Activated CD4-positive, alpha-beta T cell treated with anti-CD3 and anti-CD28 coated beads for 36 hours (primary cell): ENCODE data around the gene UVRAG. TPM values are rescaled to one million over a fixed set of nuclear protein-coding genes. Genes with fewer than 3 reads are reported as not detected.

ENCODE experiments used
- ATAC-seq: fragments of 200-7000 bp; cut with Tn5 transposase; one replicate; pipeline ENCODE4 v1.10.0; 2021; ENCODE audit warnings: mild to moderate bottlenecking, moderate library complexity
- CTCF ChIA-PET: fragments of 350-600 bp; sonication (Branson Sonifier 250); formaldehyde crosslinking; loops from one replicate; lab custom pipeline; 2021; ENCODE audit warnings: antibody characterized with exemption; lab: Charles Lee
- POLR2A ChIA-PET: fragments of 350-600 bp; sonication (Branson Sonifier 250); formaldehyde crosslinking; loops from one replicate; lab custom pipeline; 2021; ENCODE audit warnings: antibody characterized with exemption, inconsistent platforms; lab: Charles Lee
- DNase-seq: peaks from one replicate; pipeline ENCODE4 v3.0.0-alpha.2; 2020
- H3K27ac Mint-ChIP-seq: one replicate; pipeline ENCODE4 v1.8.0; 2021; ENCODE audit warnings: mixed read lengths
- H3K27me3 Mint-ChIP-seq: one replicate; pipeline ENCODE4 v1.8.0; 2021; ENCODE audit warnings: mixed read lengths
- H3K36me3 Mint-ChIP-seq: one replicate; pipeline ENCODE4 v1.8.0; 2021; ENCODE audit warnings: low read depth, mixed read lengths
- H3K4me1 Mint-ChIP-seq: one replicate; pipeline ENCODE4 v1.8.0; 2021; ENCODE audit warnings: mixed read lengths
- H3K4me3 Mint-ChIP-seq: one replicate; pipeline ENCODE4 v1.8.0; 2021; ENCODE audit warnings: mild to moderate bottlenecking, moderate library complexity, mixed read lengths
- H3K9me3 Mint-ChIP-seq: one replicate; pipeline ENCODE4 v1.8.0; 2021; ENCODE audit warnings: low read depth, mixed read lengths
- intact Hi-C, 2 experiments: fragments of 100-400 bp; cut with DNase I in 1 of 2; cut with micrococcal nuclease in 1 of 2; formaldehyde crosslinking; loops; one replicate each; pipeline versions ENCODE4 v1.14.2 to v1.15.1; 2022 to 2024; cut with DNase I, micrococcal nuclease
- total RNA-seq, 2 experiments: library from RNA; stranded (reverse); gene quantifications; one replicate each; pipeline ENCODE4 v1.2.3, GENCODE V29; 2021

The UVRAG gene
- total RNA-seq, 2 experiments from 2014 or later: 11.4 to 13.4 TPM

- Mint-ChIP-seq H3K4me3 (no peak overlapping the region), H3K36me3 (peaks cover 3% of the 10 kb centered on the region), H3K9me3 (no peaks in the 10 kb centered on the region), H3K27me3 (no peaks in the 10 kb centered on the region), H3K4me1 (peaks cover 22% of the 10 kb centered on the region), H3K27ac (no peak overlapping the region)
- no peak for ATAC-seq
- no peak for DNase-seq
- intact Hi-C loops: no loop called here
- ChIA-PET POLR2A (no interaction called here), CTCF (interaction anchor here (1.6 kb wide), 1 partner anchor 15 kb away, joined by 3 read pairs; no protein-coding TSS in a partner anchor)
Measured at GRCh38 chr11:75944515-75944914, 129.5 kb downstream of the UVRAG start.

GRCh38 chr11:75945446-75945845, 130.4 kb downstream of the UVRAG start:
- ChIA-PET CTCF (interaction anchor here (0.7 to 1.6 kb wide), 2 partner anchors 16 to 49 kb away, joined by 3 read pairs; no protein-coding TSS in a partner anchor), POLR2A (no interaction called here)
- Mint-ChIP-seq H3K36me3 (peaks cover 4% of the 10 kb centered on the region), H3K9me3 (no peaks in the 10 kb centered on the region), H3K4me3 (no peak overlapping the region), H3K27ac (no peak overlapping the region), H3K27me3 (no peaks in the 10 kb centered on the region), H3K4me1 (peaks cover 19% of the 10 kb centered on the region)
- ATAC-seq (no peak), DNase-seq (no peak)
- intact Hi-C loops: no loop called here

GRCh38 chr11:75945947-75946346, 130.9 kb downstream of the UVRAG start:
- CTCF ChIA-PET: interaction anchor here (1.0 to 1.6 kb wide), 2 partner anchors 17 to 206 kb away, joined by 3 to 4 read pairs; no protein-coding TSS in a partner anchor

DNA sequence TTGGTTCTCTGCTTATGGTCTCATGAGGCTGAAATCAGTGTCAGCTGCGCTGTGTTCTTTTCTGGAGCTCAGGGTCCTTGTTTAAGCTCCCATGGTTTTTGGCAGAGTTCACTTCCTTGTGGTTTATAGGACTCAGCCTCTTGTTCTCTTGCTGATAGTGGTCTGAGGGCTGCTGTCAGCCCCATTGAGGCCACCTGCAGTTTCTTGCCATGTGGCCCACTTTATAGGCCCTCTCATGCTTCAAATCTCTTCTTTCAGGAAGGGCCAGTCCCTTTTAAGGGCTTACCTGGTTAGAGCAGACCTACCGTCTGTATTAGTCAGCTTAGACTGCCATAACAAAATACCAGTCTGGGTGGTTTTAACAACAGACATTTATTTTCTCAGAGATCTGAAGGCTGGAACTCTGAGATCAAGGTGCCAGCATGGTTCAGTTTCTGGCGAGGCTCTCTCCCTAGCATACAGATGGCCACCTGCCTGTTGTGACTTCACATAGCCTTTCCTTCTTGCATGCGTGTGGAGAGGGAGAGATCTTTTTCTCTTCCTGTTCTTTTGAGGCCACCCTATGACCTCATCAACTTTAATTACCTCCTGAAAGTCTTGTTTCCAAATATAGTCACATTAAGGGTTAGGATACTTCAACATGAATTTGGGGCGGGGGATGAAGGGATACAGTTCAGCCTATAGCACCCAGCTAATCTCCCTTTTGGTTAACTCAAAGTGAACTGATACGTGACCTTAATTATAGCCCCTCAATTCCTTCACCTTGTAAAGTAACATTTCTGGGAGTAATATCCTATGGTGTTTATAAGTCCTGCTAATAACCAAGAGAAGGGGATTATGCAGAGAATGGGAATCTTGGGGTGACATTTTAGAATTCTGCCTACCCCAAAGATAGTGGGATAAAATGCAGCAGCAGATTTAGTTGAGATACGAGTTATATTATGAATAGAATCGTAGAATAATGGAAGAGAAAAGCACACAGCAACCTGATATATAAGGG, 131.8 kb downstream of the UVRAG start:
- H3K4me3 Mint-ChIP-seq: no peak overlapping the region
- H3K36me3 Mint-ChIP-seq: peaks cover 4% of the 10 kb centered on the region
- H3K27ac Mint-ChIP-seq: no peak overlapping the region
- ChIA-PET CTCF (interaction anchor here (0.6 to 1.5 kb wide), 4 partner anchors 205 to 1647 kb away, joined by 3 to 7 read pairs (median 5); no protein-coding TSS in a partner anchor), POLR2A (no interaction called here)
- H3K9me3 Mint-ChIP-seq: no peaks in the 10 kb centered on the region
- no peak for ATAC-seq
- no peaks in the 10 kb centered on the region for H3K27me3 Mint-ChIP-seq
- H3K4me1 Mint-ChIP-seq: peaks cover 19% of the 10 kb centered on the region
- DNase-seq: no peak
- intact Hi-C loops: no loop called here

More at GRCh38 chr11:75945947-75946346, 130.9 kb downstream of the UVRAG start:
- H3K4me3 Mint-ChIP-seq: no peak overlapping the region
- H3K36me3 Mint-ChIP-seq: peaks cover 4% of the 10 kb centered on the region
- H3K27me3 Mint-ChIP-seq: no peaks in the 10 kb centered on the region
- no peak overlapping the region for H3K27ac Mint-ChIP-seq
- peaks cover 19% of the 10 kb centered on the region for H3K4me1 Mint-ChIP-seq
- DNase-seq (no peak), ATAC-seq (no peak)
- POLR2A ChIA-PET: no interaction called here
- intact Hi-C loops: no loop called here
- no peaks in the 10 kb centered on the region for H3K9me3 Mint-ChIP-seq

- ATAC-seq (no peak), DNase-seq (no peak)
- intact Hi-C loops: no loop called here
- POLR2A ChIA-PET: no interaction called here
- CTCF ChIA-PET: interaction anchor here (1.1 kb wide), 1 partner anchor 16 kb away, joined by 3 read pairs; no protein-coding TSS in a partner anchor
- H3K36me3 Mint-ChIP-seq: peaks cover 1% of the 10 kb centered on the region
- H3K27ac Mint-ChIP-seq: no peak overlapping the region
- H3K9me3 Mint-ChIP-seq: no peaks in the 10 kb centered on the region
- H3K27me3 Mint-ChIP-seq: no peaks in the 10 kb centered on the region
- no peak overlapping the region for H3K4me3 Mint-ChIP-seq
- H3K4me1 Mint-ChIP-seq: peaks cover 19% of the 10 kb centered on the region
Measured at GRCh38 chr11:75949023-75949672, 134.1 kb downstream of the UVRAG start.

DNA sequence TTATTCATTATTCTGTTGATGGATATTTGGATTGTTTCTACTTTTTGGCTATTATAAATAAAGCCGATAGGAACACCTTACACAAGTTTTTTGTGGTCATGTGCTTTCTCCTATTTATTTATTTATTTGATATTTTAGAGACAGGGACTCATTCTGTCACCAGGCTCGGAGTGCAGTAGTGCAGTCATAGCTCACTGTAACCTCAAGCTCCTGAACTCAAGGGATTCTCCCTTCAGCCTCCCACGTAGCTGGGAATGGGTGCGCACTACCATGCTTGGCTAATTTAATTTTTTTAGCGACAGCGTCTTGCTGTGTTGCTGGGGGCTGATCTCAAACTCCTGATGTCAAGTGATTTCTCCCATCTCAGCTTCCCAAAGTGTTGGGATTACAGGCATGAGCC, 135.1 kb downstream of the UVRAG start:
- Mint-ChIP-seq H3K27me3 (no peaks in the 10 kb centered on the region), H3K27ac (no peak overlapping the region), H3K9me3 (no peaks in the 10 kb centered on the region), H3K4me1 (peaks cover 16% of the 10 kb centered on the region), H3K36me3 (peaks cover 1% of the 10 kb centered on the region), H3K4me3 (no peak overlapping the region)
- DNase-seq (no peak), ATAC-seq (no peak)
- ChIA-PET POLR2A (no interaction called here), CTCF (interaction anchor here (0.7 to 1.1 kb wide), 4 partner anchors 9 to 202 kb away, joined by 3 to 4 read pairs (median 3); no protein-coding TSS in a partner anchor)
- intact Hi-C loops: no loop called here

GRCh38 chr11:75954039-75954438, 139.0 kb downstream of the UVRAG start:
- intact Hi-C loops: no loop called here
- ATAC-seq (no peak), DNase-seq (no peak)
- Mint-ChIP-seq H3K9me3 (no peaks in the 10 kb centered on the region), H3K27me3 (no peaks in the 10 kb centered on the region), H3K27ac (no peak overlapping the region), H3K36me3 (peaks cover 1% of the 10 kb centered on the region), H3K4me1 (no peaks in the 10 kb centered on the region), H3K4me3 (no peak overlapping the region)
- CTCF ChIA-PET: no interaction called here
- POLR2A ChIA-PET: no interaction called here

DNA sequence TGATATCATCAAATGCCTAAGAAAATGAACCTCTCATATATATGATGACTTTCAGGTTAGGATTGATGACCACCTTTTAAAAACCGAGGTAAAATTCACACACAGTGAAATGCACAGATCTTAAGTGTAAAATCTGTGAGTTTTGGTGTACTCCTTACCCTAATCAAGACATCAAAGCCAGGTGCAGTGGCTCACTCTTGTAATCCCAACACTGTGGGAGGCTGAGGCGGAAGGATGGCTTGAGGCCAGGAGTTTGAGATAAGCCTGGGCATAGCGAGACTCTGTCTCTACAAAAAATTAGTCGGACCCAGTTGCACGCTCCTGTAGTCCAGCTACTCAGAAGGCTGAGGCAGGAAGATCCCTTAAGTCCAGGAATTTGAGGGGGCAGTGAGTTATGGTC, 140.4 kb downstream of the UVRAG start:
- CTCF ChIA-PET: no interaction called here

GRCh38 chr11:75959540-75959939, 144.5 kb downstream of the UVRAG start:
- ATAC-seq: no peak
- Mint-ChIP-seq H3K27me3 (no peaks in the 10 kb centered on the region), H3K27ac (no peak overlapping the region), H3K4me1 (peaks cover 4% of the 10 kb centered on the region), H3K9me3 (no peaks in the 10 kb centered on the region), H3K36me3 (peaks cover 7% of the 10 kb centered on the region), H3K4me3 (no peak overlapping the region)
- ChIA-PET CTCF (interaction anchor here (0.6 to 1.8 kb wide), 2 partner anchors 9 to 192 kb away, joined by 3 to 5 read pairs; no protein-coding TSS in a partner anchor), POLR2A (no interaction called here)
- intact Hi-C loops: no loop called here
- no peak for DNase-seq

More for the DNA sequence above, 140.4 kb downstream of the UVRAG start:
- intact Hi-C loops: no loop called here
- peaks cover 4% of the 10 kb centered on the region for H3K4me1 Mint-ChIP-seq
- POLR2A ChIA-PET: no interaction called here
- DNase-seq (no peak), ATAC-seq (no peak)
- H3K27ac Mint-ChIP-seq: no peak overlapping the region
- H3K9me3 Mint-ChIP-seq: no peaks in the 10 kb centered on the region
- H3K27me3 Mint-ChIP-seq: no peaks in the 10 kb centered on the region
- no peak overlapping the region for H3K4me3 Mint-ChIP-seq
- peaks cover 2% of the 10 kb centered on the region for H3K36me3 Mint-ChIP-seq

DNA sequence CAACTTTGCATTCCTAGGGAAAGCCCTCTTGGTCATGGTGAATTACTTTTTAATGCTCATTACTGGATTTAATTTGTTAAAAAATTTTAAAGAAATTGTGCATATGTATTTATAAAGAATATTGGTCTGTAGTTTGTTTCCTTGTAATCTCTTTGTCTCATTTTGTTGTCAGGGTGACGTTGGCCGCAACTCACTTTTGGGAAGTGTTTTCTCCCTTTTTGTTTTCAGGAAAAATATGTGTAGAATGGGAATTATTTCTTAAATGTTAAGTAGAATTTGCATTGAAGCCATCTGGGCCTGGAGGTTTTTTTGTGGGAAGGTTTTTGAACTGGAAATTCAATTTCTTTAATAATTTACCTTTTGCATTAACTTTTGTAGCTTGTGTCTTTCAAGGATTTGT, 149.1 kb downstream of the UVRAG start:
- no peak overlapping the region for H3K4me3 Mint-ChIP-seq
- peaks cover 11% of the 10 kb centered on the region for H3K4me1 Mint-ChIP-seq
- CTCF ChIA-PET: no interaction called here
- no peaks in the 10 kb centered on the region for H3K27me3 Mint-ChIP-seq
- H3K36me3 Mint-ChIP-seq: peaks cover 10% of the 10 kb centered on the region
- no peaks in the 10 kb centered on the region for H3K9me3 Mint-ChIP-seq
- no peak overlapping the region for H3K27ac Mint-ChIP-seq
- ATAC-seq (no peak), DNase-seq (no peak)
- intact Hi-C loops: no loop called here
- POLR2A ChIA-PET: no interaction called here

DNA sequence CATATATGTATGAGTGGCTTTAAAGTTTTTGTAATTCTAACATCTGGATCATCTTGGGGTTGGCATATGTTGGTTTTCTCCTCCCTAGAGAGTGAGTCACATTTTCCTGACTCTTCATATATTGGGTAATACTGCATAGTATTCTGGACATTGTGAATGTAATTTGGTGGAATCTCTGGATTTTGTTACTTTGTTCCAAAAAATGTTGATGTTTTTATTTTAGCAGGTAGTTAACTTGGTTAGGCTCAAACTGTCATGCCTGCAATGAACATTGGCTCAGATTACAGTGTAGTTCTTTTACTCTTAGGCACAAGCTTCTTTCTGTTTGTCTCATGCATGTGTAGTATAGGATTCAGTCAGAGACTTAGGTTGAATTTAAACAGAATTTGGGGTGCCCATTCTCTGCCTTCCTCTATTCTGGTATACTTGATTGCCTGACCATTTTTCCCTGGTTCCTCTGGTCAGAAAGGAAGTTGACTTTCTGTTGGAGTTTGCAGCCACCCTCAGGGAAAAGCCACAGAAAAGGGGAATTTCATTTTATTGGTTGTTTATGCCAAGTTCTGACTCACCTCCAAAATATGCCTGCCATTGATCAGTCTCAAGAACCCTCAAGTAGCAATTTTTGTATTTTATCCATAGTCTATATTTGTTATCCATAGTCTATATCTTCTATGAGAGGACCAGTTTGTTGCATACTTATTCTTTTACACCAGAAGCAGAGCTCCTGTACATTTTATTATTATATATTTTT, 151.7 kb downstream of the UVRAG start:
- H3K27me3 Mint-ChIP-seq: no peaks in the 10 kb centered on the region
- ChIA-PET CTCF (interaction anchor here (0.8 to 1.1 kb wide), 2 partner anchors 69 to 243 kb away, joined by 3 read pairs; no protein-coding TSS in a partner anchor), POLR2A (no interaction called here)
- H3K9me3 Mint-ChIP-seq: peaks cover 3% of the 10 kb centered on the region
- peaks cover 8% of the 10 kb centered on the region for H3K4me1 Mint-ChIP-seq
- no peak overlapping the region for H3K27ac Mint-ChIP-seq
- peaks cover 14% of the 10 kb centered on the region for H3K36me3 Mint-ChIP-seq
- peak; percentile 53 for ATAC-seq
- intact Hi-C loops: no loop called here
- no peak for DNase-seq
- no peak overlapping the region for H3K4me3 Mint-ChIP-seq
